Hematopoietic multipotent progenitor cell treated with erythropoietin and hydrocortisone succinate and interleukin-3 and kit ligand, for 15 days (in vitro differentiated cells): ENCODE measurements around the gene MADD.

Source experiments
- DNase-seq: peaks from one replicate; pipeline ENCODE4 v3.0.0-alpha.2; 2015; ENCODE audit warnings: low spot score

MADD gene

GRCh38 chr11:47251751-47252150 lies 18.2 kb upstream of the MADD start:
- no peak for DNase-seq

GRCh38 chr11:47253660-47254059 lies 16.3 kb upstream of the MADD start:
- no peak for DNase-seq

GRCh38 chr11:47254386-47254785 lies 15.5 kb upstream of the MADD start:
- no peak for DNase-seq

- DNase-seq = no peak
Observed at GRCh38 chr11:47256374-47256773, 13.6 kb upstream of the MADD start.

GRCh38 chr11:47257177-47257516 lies 12.8 kb upstream of the MADD start:
- no peak for DNase-seq

GRCh38 chr11:47257517-47258316 lies 12.2 kb upstream of the MADD start, which contains the start of gene NR1H3:
Gene NR1H3 (plus strand): TSS chr11:47257996. CDS start chr11:47259217, 1,221 bp downstream.
- no peak for DNase-seq

GRCh38 chr11:47258317-47258902 lies 11.5 kb upstream of the MADD start:
- no peak for DNase-seq

- peak; percentile 41 for DNase-seq
Observed at GRCh38 chr11:47259232-47259977, 10.5 kb upstream of the MADD start.

- DNase-seq = no peak
Observed at GRCh38 chr11:47260366-47260765, 9.6 kb upstream of the MADD start.

- no peak for DNase-seq
Observed at GRCh38 chr11:47261291-47261800, 8.6 kb upstream of the MADD start.

- no peak for DNase-seq
Observed at GRCh38 chr11:47264119-47264518, 5.8 kb upstream of the MADD start.

- no peak for DNase-seq
Observed at GRCh38 chr11:47264521-47264920, 5.4 kb upstream of the MADD start.

- DNase-seq = no peak
Observed at GRCh38 chr11:47267876-47268275, 2.1 kb upstream of the MADD start.

- DNase-seq = no peak
Observed at GRCh38 chr11:47268448-47269001, 1.4 kb upstream of the MADD start.

GRCh38 chr11:47269002-47269828 lies 718 bp upstream of the MADD start:
- DNase-seq = peak; percentile 78

- DNase-seq = peak; percentile 26
Observed at GRCh38 chr11:47270331-47271271, 668 bp downstream of the MADD start.

- DNase-seq = no peak
Observed at GRCh38 chr11:47271328-47271727, 1.4 kb downstream of the MADD start.

- DNase-seq = no peak
Observed at GRCh38 chr11:47271961-47272661, 2.2 kb downstream of the MADD start.

GRCh38 chr11:47272706-47273105 lies 2.8 kb downstream of the MADD start:
- DNase-seq = no peak
